Adipocyte (in vitro differentiated cells): ENCODE measurements around the gene ACAD9.
A peak's percentile ranks its signal among the peaks of the same experiment; 100 is the strongest.

Experiments
- DNase-seq: peaks from one replicate; pipeline ENCODE4 v3.0.0-alpha.2; 2015; ENCODE audit warnings: low read depth
- H3K27me3 ChIP-seq: replicated peaks from 2 replicates; pipeline ENCODE4 v1.7.0; 2013; ENCODE audit warnings: mild to moderate bottlenecking, low read length, moderate library complexity; ENCODE audit not compliant: control insufficient read depth, insufficient read depth
- H3K36me3 ChIP-seq: 2 replicates; pipeline ENCODE4 v1.7.0; 2013; ENCODE audit warnings: low read length, mild to moderate bottlenecking, moderate library complexity; ENCODE audit not compliant: control insufficient read depth, insufficient read depth, severe bottlenecking
- H3K4me1 ChIP-seq: 2 replicates; pipeline ENCODE4 v1.7.0; 2013; ENCODE audit warnings: mild to moderate bottlenecking, low read length, moderate library complexity; ENCODE audit not compliant: control insufficient read depth, insufficient read depth
- H3K4me3 ChIP-seq: 2 replicates; pipeline ENCODE4 v1.7.0; 2013; ENCODE audit warnings: mild to moderate bottlenecking, low read length, moderate library complexity
- H3K9ac ChIP-seq: 2 replicates; pipeline ENCODE4 v1.7.0; 2013; ENCODE audit warnings: mild to moderate bottlenecking, low read length, moderate library complexity
- H3K9me3 ChIP-seq: 2 replicates; pipeline ENCODE4 v1.7.0; 2013; ENCODE audit warnings: mild to moderate bottlenecking, low read length, moderate library complexity; ENCODE audit not compliant: control insufficient read depth

The ACAD9 gene

GRCh38 chr3:128847666-128848370 is 31.6 kb upstream of the ACAD9 start:
- no peak for DNase-seq
- Histone ChIP-seq H3K27me3 (no peaks in the 10 kb centered on the region), H3K4me3 (no peak overlapping the region), H3K9ac (no peak overlapping the region), H3K4me1 (peaks cover 3% of the 10 kb centered on the region), H3K9me3 (no peaks in the 10 kb centered on the region), H3K36me3 (no peaks in the 10 kb centered on the region)

- H3K27me3 ChIP-seq: no peaks in the 10 kb centered on the region
- no peak for DNase-seq
These were observed 30.5 kb upstream of the ACAD9 start for GRCh38 chr3:128848936-128849335.

GRCh38 chr3:128849911-128850455 is 29.4 kb upstream of the ACAD9 start:
- peak; percentile 16 for DNase-seq
- no peaks in the 10 kb centered on the region for H3K27me3 ChIP-seq
- H3K4me1 ChIP-seq: peaks cover 3% of the 10 kb centered on the region
- no peak overlapping the region for H3K4me3 ChIP-seq
- no peak overlapping the region for H3K9ac ChIP-seq
- H3K36me3 ChIP-seq: no peaks in the 10 kb centered on the region
- H3K9me3 ChIP-seq: peaks cover 12% of the 10 kb centered on the region

More at GRCh38 chr3:128848936-128849335, 30.5 kb upstream of the ACAD9 start:
- Histone ChIP-seq H3K9me3 (peaks cover 3% of the 10 kb centered on the region), H3K4me3 (no peak overlapping the region), H3K36me3 (no peaks in the 10 kb centered on the region), H3K4me1 (peaks cover 3% of the 10 kb centered on the region), H3K9ac (no peak overlapping the region)

- Histone ChIP-seq H3K36me3 (no peaks in the 10 kb centered on the region), H3K27me3 (no peaks in the 10 kb centered on the region), H3K9ac (no peak overlapping the region), H3K9me3 (peaks cover 12% of the 10 kb centered on the region), H3K4me1 (peaks cover under 1% of the 10 kb centered on the region), H3K4me3 (no peak overlapping the region)
- DNase-seq: no peak
These were observed 28.9 kb upstream of the ACAD9 start for GRCh38 chr3:128850544-128850943.

GRCh38 chr3:128851601-128852000 is 27.8 kb upstream of the ACAD9 start:
- Histone ChIP-seq H3K27me3 (no peaks in the 10 kb centered on the region), H3K36me3 (no peaks in the 10 kb centered on the region), H3K9ac (no peak overlapping the region), H3K4me3 (no peak overlapping the region), H3K9me3 (peaks cover 12% of the 10 kb centered on the region), H3K4me1 (peaks cover 4% of the 10 kb centered on the region)
- no peak for DNase-seq

- H3K9ac ChIP-seq: no peak overlapping the region
- peak overlapping the region; percentile 41 for H3K4me3 ChIP-seq
- peaks cover 23% of the 10 kb centered on the region for H3K9me3 ChIP-seq
- H3K36me3 ChIP-seq: no peaks in the 10 kb centered on the region
- H3K27me3 ChIP-seq: no peaks in the 10 kb centered on the region
- H3K4me1 ChIP-seq: peaks cover 4% of the 10 kb centered on the region
- DNase-seq: no peak
These were observed 25.6 kb upstream of the ACAD9 start for GRCh38 chr3:128853826-128854225.

GRCh38 chr3:128854475-128854874 is 24.9 kb upstream of the ACAD9 start:
- peaks cover 4% of the 10 kb centered on the region for H3K4me1 ChIP-seq
- peaks cover 29% of the 10 kb centered on the region for H3K9me3 ChIP-seq
- DNase-seq: no peak
- H3K4me3 ChIP-seq: peak overlapping the region; percentile 41
- H3K36me3 ChIP-seq: no peaks in the 10 kb centered on the region
- no peaks in the 10 kb centered on the region for H3K27me3 ChIP-seq
- peak overlapping the region; percentile 45 for H3K9ac ChIP-seq

GRCh38 chr3:128855569-128855968 is 23.9 kb upstream of the ACAD9 start:
- Histone ChIP-seq H3K9ac (no peak overlapping the region), H3K4me1 (peaks cover 4% of the 10 kb centered on the region), H3K4me3 (no peak overlapping the region), H3K9me3 (peaks cover 40% of the 10 kb centered on the region), H3K27me3 (no peaks in the 10 kb centered on the region), H3K36me3 (no peaks in the 10 kb centered on the region)
- no peak for DNase-seq

- Histone ChIP-seq H3K9ac (no peak overlapping the region), H3K4me3 (no peak overlapping the region), H3K27me3 (no peaks in the 10 kb centered on the region), H3K4me1 (peaks cover 4% of the 10 kb centered on the region), H3K9me3 (peaks cover 43% of the 10 kb centered on the region), H3K36me3 (no peaks in the 10 kb centered on the region)
- DNase-seq: peak; percentile 5
These were observed 21.3 kb upstream of the ACAD9 start for GRCh38 chr3:128858167-128858566.

- Histone ChIP-seq H3K9me3 (peaks cover 33% of the 10 kb centered on the region), H3K27me3 (no peaks in the 10 kb centered on the region), H3K4me1 (peaks cover 8% of the 10 kb centered on the region), H3K9ac (no peak overlapping the region), H3K4me3 (no peak overlapping the region), H3K36me3 (no peaks in the 10 kb centered on the region)
- no peak for DNase-seq
These were observed 19.8 kb upstream of the ACAD9 start for GRCh38 chr3:128859630-128860029.

GRCh38 chr3:128861491-128861890 is 17.9 kb upstream of the ACAD9 start:
- no peak overlapping the region for H3K9ac ChIP-seq
- DNase-seq: no peak
- no peaks in the 10 kb centered on the region for H3K27me3 ChIP-seq
- no peak overlapping the region for H3K4me3 ChIP-seq
- H3K4me1 ChIP-seq: peaks cover 12% of the 10 kb centered on the region
- no peaks in the 10 kb centered on the region for H3K36me3 ChIP-seq
- peaks cover 31% of the 10 kb centered on the region for H3K9me3 ChIP-seq
